HG02588 (cell line): ENCODE measurements around the gene NRIP1.

ENCODE experiments used
- ATAC-seq: cut with Tn5 transposase; IDR thresholded peaks from one replicate; pipeline ENCODE4 v1.9.1; 2021; ENCODE audit warnings: mild to moderate bottlenecking, moderate library complexity; ENCODE audit not compliant: unreplicated experiment

The NRIP1 gene

DNA sequence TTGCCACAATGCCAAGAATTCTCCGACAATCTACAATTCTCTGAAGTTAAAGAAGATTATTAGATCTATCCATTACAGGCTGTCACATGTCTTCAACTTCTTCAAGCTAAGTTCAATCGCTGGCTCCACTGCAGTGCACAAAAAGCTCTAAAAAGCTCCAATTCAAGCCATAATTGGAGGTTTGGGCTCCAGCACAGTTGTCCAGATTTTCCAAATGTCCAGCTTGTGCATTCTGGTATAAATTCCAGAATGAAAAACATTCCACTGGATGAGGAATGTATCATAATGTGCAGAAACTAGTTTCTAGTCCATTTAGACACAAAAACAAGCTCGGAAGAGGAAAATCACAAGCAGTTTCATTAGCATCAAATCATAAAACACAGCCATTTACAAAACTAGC, 138.6 kb downstream of the NRIP1 start:
- no peak for ATAC-seq

DNA sequence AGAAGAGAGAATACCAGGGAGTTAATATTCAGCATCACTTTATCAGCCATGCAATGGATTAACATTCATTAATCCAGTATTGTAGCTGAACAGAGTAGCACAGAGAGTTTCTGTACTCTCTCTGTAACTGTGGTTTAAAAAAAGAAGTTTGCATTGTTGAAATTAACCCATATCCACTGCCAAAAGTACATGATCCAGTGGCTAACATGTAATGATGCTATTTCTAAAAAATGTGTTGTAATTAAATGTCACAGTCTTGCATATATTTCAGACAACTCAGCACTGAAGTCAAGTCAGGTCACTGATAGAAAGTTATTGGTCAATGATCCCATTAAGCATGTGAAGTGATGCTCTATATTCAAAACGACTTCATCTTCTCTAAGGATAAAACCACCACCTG, 141.3 kb downstream of the NRIP1 start:
- ATAC-seq: no peak

GRCh38 chr21:14922980-14923379, 141.8 kb downstream of the NRIP1 start:
- no peak for ATAC-seq

DNA sequence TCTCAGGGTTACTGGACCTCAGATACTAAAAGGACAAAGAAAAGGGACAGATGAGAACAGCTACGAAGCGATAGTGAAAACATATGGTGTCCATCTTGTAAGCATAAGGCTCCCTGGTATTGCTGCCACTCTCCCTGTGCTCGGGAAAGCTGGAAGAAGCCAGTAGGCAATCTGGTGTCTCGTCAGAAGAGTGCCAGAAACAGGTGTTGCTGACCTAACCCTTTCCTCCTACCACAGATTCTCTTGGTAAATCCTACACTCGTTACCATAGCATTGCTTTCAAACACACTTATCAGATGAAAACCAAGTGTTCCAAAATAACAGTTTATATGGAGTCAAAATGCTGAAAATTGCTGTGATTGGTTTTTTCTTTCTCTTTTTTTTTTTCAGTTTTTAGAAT, 146.3 kb downstream of the NRIP1 start:
- ATAC-seq: no peak

DNA sequence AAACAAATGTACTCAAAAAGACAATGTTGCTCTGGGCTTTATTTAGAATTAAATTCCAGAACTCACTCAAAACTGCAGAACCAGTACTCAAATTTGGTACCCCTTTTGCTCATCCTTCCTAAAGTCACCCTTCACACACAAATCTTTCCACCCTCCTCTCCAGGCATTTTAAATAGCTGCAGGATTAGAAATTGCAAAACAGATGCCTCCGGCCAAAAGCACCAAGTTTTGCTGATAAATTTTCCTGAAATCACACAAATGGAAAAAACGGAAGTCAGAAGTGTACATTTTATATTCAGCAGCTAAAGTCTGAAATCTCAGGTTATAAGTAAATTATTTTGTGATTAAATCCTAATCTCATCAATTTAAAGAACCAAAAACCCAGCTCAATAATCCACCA, 147.0 kb downstream of the NRIP1 start:
- ATAC-seq: no peak

DNA sequence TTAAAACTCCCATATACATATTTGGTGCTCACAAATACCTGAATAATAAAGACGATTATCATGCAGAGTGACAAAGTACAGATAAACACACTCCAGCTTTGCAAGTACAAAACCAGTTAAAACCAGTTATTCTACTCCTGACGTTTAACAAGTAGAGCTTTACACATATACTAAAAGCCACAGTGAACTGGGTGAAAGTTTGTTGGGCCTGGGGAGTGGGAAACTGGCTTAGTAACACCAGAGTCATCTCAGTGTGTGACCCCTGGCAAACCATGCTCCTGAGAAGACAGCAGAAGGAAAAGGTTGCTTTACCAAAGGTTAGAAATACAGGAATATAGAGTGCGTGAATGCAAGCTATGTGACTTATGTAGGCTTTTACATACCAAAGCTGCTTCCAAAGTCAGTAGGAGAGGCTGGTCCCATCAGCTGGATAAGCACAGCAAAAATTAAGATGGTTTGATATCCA, 148.1 kb downstream of the NRIP1 start:
- ATAC-seq: no peak

GRCh38 chr21:14913638-14914037, 151.2 kb downstream of the NRIP1 start:
- ATAC-seq: no peak

- no peak for ATAC-seq
These were observed 153.4 kb downstream of the NRIP1 start for GRCh38 chr21:14911351-14911750.
